ENCODE measurements around the gene DISP2.
A peak's percentile ranks its signal among the peaks of the same experiment; 100 is the strongest.

The DISP2 gene

DNA sequence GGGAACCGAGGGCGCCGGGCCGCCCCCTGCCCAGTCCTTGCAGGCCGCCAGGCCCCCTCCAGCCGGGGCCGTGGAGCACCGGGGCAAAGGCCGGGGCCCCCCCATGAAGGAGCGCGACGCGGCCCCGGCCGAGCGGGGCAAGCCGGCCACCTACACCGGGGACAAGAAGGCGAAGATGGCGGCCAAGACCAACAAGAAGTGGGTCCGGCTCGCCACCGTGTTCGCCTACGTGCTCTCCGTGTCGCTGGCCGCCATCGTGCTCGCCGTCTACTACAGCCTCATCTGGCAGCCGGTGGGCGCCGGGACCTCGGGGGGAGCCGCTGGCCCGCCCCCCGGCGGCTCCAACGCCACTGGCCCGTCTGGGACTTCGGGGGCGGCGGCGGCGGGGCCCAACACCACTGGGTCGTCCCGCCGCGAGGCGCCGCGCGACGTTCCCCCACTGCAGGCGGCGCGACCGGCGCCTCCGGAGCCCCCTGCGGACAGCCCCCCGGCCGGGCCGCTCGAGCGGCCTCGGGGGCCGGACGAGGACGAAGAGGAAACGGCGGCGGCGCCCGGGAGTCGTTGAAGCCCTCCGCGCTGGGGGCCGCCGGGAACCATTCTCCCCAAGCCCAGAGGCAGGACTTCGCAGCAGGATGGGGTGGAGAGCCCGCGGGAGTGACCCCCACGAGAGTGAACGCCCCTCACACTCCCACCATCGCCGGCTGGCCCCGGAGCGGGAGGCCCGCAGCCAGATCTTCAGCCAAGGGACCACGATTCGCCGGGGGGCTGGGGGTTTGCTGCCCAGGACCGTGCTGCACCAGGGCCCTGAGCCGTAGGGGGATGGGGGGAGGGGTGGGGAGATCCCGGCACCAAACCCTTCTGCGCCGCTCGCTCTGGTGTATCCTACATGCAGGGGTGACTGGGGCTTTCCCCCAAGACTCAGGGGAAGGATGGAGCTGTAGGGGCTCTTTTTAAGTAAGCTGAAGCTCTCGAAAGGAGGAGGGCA is 33.8 kb upstream of the DISP2 start:
- peaks cover 13% of the 10 kb centered on the region; the same call in 1 of the 2 replicates for H3K4me1 ChIP-seq (ENCODE audit: control insufficient read depth, insufficient read depth, low read length)
- ChIA-PET POLR2A (interaction anchor here (0.6 kb wide), 1 partner anchor 11 kb away, joined by 3 read pairs; no protein-coding TSS in a partner anchor), CTCF (interaction anchor here (0.5 to 5.5 kb wide), 4 partner anchors 11 to 120 kb away, joined by 3 to 82 read pairs (median 10); no protein-coding TSS in a partner anchor)
- no peaks in the 10 kb centered on the region for H3K9me3 ChIP-seq (ENCODE audit: control insufficient read depth, insufficient read depth, low read depth, low read length)
- H3K27ac ChIP-seq (ENCODE audit: extremely low read depth, low read depth, low read length) = peak overlapping the region; percentile 81; the same call in 1 of the 2 replicates
- peak overlapping the region; percentile 70 for H3K4me3 ChIP-seq (ENCODE audit: low read depth, low read length)
- TF ChIP-seq GLIS2 (tag by site-specific recombination; IDR thresholded peaks at IDR 0.05) = peak; percentile 61
- peak; percentile 43 for TF ChIP-seq ZFHX2 (tag by site-specific recombination; conservative IDR thresholded peaks at IDR 0.05)
- TF ChIP-seq, protein P1, sequence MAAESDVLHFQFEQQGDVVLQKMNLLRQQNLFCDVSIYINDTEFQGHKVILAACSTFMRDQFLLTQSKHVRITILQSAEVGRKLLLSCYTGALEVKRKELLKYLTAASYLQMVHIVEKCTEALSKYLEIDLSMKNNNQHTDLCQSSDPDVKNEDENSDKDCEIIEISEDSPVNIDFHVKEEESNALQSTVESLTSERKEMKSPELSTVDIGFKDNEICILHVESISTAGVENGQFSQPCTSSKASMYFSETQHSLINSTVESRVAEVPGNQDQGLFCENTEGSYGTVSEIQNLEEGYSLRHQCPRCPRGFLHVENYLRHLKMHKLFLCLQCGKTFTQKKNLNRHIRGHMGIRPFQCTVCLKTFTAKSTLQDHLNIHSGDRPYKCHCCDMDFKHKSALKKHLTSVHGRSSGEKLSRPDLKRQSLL (tag by site-specific recombination; IDR thresholded peaks at IDR 0.05) = no peak
- peak; percentile 50; the same call in 1 of the 2 replicates for TF ChIP-seq GLIS1 (tag by site-specific recombination; IDR thresholded peaks at IDR 0.05)
- 0 out of 2 replicates have a peak, but pooled peaks have one; percentile 11 for TF ChIP-seq SP2 (tag by site-specific recombination; IDR thresholded peaks at IDR 0.05)
- TF ChIP-seq YY1 (tag by site-specific recombination; IDR thresholded peaks at IDR 0.05) = 0 out of 2 replicates have a peak, but pooled peaks have one; percentile 28
- 0 out of 2 replicates have a peak, but pooled peaks have one; percentile 1 for TF ChIP-seq ZNF335 (tag by site-specific recombination; conservative IDR thresholded peaks at IDR 0.05)
- peak; percentile 33; the same call in 1 of the 2 replicates for TF ChIP-seq ZBTB20 (tag by site-specific recombination; IDR thresholded peaks at IDR 0.05)
- TF ChIP-seq, protein P2, sequence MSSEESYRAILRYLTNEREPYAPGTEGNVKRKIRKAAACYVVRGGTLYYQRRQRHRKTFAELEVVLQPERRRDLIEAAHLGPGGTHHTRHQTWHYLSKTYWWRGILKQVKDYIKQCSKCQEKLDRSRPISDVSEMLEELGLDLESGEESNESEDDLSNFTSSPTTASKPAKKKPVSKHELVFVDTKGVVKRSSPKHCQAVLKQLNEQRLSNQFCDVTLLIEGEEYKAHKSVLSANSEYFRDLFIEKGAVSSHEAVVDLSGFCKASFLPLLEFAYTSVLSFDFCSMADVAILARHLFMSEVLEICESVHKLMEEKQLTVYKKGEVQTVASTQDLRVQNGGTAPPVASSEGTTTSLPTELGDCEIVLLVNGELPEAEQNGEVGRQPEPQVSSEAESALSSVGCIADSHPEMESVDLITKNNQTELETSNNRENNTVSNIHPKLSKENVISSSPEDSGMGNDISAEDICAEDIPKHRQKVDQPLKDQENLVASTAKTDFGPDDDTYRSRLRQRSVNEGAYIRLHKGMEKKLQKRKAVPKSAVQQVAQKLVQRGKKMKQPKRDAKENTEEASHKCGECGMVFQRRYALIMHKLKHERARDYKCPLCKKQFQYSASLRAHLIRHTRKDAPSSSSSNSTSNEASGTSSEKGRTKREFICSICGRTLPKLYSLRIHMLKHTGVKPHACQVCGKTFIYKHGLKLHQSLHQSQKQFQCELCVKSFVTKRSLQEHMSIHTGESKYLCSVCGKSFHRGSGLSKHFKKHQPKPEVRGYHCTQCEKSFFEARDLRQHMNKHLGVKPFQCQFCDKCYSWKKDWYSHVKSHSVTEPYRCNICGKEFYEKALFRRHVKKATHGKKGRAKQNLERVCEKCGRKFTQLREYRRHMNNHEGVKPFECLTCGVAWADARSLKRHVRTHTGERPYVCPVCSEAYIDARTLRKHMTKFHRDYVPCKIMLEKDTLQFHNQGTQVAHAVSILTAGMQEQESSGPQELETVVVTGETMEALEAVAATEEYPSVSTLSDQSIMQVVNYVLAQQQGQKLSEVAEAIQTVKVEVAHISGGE (tag by site-specific recombination; conservative IDR thresholded peaks at IDR 0.05; ENCODE audit: low read depth) = peak; percentile 61
- TF ChIP-seq SALL2 (tag by site-specific recombination; IDR thresholded peaks at IDR 0.05; ENCODE audit: borderline replicate concordance) = no peak
- no peak for TF ChIP-seq ZNF521 (tag by site-specific recombination; IDR thresholded peaks at IDR 0.05)
- TF ChIP-seq ZNF341 (tag by site-specific recombination; IDR thresholded peaks at IDR 0.05; ENCODE audit: low read depth) = no peak
- no peak for TF ChIP-seq ZNF133 (tag by site-specific recombination; IDR thresholded peaks at IDR 0.05)
- TF ChIP-seq, protein P3, sequence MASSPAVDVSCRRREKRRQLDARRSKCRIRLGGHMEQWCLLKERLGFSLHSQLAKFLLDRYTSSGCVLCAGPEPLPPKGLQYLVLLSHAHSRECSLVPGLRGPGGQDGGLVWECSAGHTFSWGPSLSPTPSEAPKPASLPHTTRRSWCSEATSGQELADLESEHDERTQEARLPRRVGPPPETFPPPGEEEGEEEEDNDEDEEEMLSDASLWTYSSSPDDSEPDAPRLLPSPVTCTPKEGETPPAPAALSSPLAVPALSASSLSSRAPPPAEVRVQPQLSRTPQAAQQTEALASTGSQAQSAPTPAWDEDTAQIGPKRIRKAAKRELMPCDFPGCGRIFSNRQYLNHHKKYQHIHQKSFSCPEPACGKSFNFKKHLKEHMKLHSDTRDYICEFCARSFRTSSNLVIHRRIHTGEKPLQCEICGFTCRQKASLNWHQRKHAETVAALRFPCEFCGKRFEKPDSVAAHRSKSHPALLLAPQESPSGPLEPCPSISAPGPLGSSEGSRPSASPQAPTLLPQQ (tag by site-specific recombination; IDR thresholded peaks at IDR 0.05) = peak; percentile 76
- TF ChIP-seq, protein P4, sequence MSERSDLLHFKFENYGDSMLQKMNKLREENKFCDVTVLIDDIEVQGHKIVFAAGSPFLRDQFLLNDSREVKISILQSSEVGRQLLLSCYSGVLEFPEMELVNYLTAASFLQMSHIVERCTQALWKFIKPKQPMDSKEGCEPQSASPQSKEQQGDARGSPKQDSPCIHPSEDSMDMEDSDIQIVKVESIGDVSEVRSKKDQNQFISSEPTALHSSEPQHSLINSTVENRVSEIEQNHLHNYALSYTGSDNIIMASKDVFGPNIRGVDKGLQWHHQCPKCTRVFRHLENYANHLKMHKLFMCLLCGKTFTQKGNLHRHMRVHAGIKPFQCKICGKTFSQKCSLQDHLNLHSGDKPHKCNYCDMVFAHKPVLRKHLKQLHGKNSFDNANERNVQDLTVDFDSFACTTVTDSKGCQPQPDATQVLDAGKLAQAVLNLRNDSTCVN (tag by site-specific recombination; optimal IDR thresholded peaks at IDR 0.05) = peak; percentile 19
- TF ChIP-seq YY2 (tag by site-specific recombination; IDR thresholded peaks at IDR 0.05) = peak; percentile 59
- peaks cover 0 to 10% of the 10 kb centered on the region in 2 experiments; a peak in 1 of 3 replicates for H3K36me3 ChIP-seq (ENCODE audit: control insufficient read depth in 2 of 2, insufficient read depth in 1 of 2, low read length in 2 of 2)

Data from HEK293 (cell line).